Epithelial cell of proximal tubule (primary cell): ENCODE results near the gene STRN4. TPM values are rescaled to one million over a fixed set of nuclear protein-coding genes. Genes with fewer than 3 reads are reported as not detected.
"Not testable (repeated sequence)": the region's sequence is repeated elsewhere in the genome, so short reads cannot be mapped to it uniquely, and the experiment has no call there.

Source experiments
- DNase-seq: peaks from one replicate; pipeline ENCODE4 v3.0.0-alpha.2; 2011; ENCODE audit warnings: low read depth
- H3K4me3 ChIP-seq: 2 replicates; pipeline ENCODE4 v1.5.1; 2011; ENCODE audit warnings: low read depth, mild to moderate bottlenecking, low read length
- total RNA-seq: library from RNA; depleted of rRNA; stranded (reverse); fragments of >200 nt; gene quantifications from 2 replicates; pipeline ENCODE4 v1.2.3, GENCODE V29; 2015
- TF ChIP-seq, protein P1 (sequence below): conservative IDR thresholded peaks from 2 replicates; pipeline ENCODE4 v1.5.1; 2012; ENCODE audit warnings: low read depth, mild to moderate bottlenecking, low read length

The STRN4 gene
- total RNA-seq, 1 donor from 2014 or later: 62.1 TPM

- DNase-seq: no peak
- no peak overlapping the region for H3K4me3 ChIP-seq
- TF ChIP-seq, protein P1, sequence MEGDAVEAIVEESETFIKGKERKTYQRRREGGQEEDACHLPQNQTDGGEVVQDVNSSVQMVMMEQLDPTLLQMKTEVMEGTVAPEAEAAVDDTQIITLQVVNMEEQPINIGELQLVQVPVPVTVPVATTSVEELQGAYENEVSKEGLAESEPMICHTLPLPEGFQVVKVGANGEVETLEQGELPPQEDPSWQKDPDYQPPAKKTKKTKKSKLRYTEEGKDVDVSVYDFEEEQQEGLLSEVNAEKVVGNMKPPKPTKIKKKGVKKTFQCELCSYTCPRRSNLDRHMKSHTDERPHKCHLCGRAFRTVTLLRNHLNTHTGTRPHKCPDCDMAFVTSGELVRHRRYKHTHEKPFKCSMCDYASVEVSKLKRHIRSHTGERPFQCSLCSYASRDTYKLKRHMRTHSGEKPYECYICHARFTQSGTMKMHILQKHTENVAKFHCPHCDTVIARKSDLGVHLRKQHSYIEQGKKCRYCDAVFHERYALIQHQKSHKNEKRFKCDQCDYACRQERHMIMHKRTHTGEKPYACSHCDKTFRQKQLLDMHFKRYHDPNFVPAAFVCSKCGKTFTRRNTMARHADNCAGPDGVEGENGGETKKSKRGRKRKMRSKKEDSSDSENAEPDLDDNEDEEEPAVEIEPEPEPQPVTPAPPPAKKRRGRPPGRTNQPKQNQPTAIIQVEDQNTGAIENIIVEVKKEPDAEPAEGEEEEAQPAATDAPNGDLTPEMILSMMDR: peak; percentile 92
Observed at GRCh38 chr19:46766569-46767317, 20.5 kb upstream of the STRN4 start.

DNA sequence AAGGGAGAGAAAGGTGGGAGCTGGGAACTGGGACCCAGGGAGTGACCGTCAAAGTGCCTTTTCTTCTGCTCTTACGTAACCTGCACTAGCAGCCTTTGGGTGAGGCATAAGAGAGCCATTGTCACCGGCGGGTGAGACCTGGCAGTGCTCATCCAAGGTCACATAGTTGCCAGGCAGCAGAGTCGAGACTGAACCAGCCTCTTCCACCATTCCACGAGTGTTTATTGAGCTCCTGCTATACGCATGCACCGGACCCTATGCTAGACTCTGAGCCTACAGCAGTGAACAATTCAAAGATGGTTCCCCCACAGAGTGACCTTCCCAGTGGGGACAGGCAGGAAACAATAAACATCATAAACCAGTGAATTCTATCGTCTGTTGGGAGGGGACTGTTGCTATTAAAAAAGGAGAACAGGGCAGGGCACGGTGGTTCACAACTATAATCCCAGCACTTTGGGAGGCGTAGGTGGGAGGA is 18.6 kb upstream of the STRN4 start:
- no peak overlapping the region for H3K4me3 ChIP-seq
- TF ChIP-seq, protein P1: no peak
- no peak for DNase-seq

DNA sequence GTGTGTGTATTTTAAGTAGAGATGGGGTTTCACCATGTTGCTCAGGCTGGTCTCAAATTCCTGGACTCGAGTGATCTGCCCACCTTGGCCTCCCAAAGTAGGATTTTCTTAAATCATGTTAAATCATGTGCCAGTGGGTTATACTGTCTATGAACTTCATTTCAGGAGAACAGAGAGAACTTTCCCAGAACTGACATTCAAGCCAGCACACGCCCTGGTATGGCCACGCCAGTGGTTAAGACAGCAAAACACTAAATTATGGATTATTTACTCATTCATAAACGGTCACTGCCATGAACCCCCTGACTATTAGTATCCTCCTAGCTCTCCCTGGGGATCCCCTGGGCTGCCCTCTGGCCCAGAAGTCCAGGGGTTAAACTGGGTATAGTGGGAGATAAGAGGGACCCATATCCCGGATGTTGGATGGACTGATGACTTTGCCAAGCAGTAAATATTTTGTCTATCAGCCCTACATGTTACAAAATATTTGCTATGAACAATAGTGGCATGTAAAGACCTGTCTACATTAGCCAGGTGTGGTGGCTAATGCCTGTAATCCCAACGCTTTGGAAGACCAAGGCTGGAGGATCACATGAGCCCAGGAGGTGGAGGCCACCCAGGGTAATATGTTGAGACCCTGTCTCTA is 16.1 kb upstream of the STRN4 start:
- no peak overlapping the region for H3K4me3 ChIP-seq
- no peak for DNase-seq
- TF ChIP-seq, protein P1: no peak

GRCh38 chr19:46761418-46761831 is 15.2 kb upstream of the STRN4 start:
- H3K4me3 ChIP-seq: no peak overlapping the region
- TF ChIP-seq, protein P1: no peak
- no peak for DNase-seq

- H3K4me3 ChIP-seq: not testable (repeated sequence)
Observed at GRCh38 chr19:46760897-46761296, 14.6 kb upstream of the STRN4 start.

GRCh38 chr19:46760363-46760762 is 14.1 kb upstream of the STRN4 start:
- H3K4me3 ChIP-seq: no peak overlapping the region
- DNase-seq: no peak
- TF ChIP-seq, protein P1: no peak

More at GRCh38 chr19:46760897-46761296, 14.6 kb upstream of the STRN4 start:
- not testable (repeated sequence) for DNase-seq

DNA sequence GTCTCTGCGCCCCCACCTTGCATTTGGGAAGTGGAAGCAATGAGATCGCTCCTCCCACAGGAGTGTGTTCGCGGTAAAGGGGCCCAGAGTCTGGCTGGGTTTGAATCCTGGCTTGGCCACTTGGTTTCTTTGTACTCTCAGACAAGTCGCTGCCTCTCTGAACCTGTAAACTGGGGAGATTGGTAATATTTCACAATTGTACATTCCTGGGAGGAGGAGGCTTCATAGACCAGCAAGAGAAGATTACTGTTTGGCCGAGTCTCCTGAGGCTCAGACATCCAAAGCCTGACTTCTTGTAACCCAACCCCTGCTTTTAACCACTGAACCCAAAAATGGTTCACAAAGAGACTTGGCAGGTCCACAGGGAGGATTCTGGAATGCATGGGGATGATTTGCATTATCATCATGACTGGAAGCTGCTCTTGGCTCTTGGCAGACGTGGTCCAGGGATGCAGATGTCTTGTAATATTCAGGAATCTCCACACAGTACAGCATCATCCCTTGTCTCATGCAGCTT is 13.6 kb upstream of the STRN4 start:
- TF ChIP-seq, protein P1: no peak
- H3K4me3 ChIP-seq: no peak overlapping the region
- no peak for DNase-seq
